Measurements from ENCODE around the gene ME3.
"Not testable (repeated sequence)": the region's sequence is repeated elsewhere in the genome, so short reads cannot be mapped to it uniquely, and the experiment has no call there.

Gene ME3

GRCh38 chr11:86440843-86441242 lies 231.6 kb downstream of the ME3 start:
- no peak for DNase-seq

- DNase-seq, result no peak
Observed at GRCh38 chr11:86440305-86440716, 232.1 kb downstream of the ME3 start.

GRCh38 chr11:86438685-86439084 lies 233.7 kb downstream of the ME3 start:
- DNase-seq, result no peak

DNA sequence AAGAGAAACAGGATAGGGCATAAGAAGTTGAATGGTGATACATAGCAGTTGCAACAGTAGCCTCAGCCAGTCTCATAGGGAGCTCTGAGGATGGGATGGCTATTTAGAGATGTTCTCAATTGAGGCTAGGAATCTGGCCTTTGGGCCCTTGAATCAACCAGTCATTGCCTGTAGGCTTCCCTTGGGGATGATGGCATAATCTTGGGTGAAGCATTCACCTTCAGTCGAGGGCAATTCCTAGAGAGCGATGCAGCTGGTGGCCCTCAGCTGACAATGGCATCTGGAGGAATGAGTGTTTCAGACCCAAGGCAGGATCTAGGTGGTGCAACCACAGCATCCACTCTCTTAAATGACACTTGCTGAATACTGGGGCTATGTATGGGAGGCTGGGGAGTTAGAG lies 236.7 kb downstream of the ME3 start:
- DNase-seq, result no peak

DNA sequence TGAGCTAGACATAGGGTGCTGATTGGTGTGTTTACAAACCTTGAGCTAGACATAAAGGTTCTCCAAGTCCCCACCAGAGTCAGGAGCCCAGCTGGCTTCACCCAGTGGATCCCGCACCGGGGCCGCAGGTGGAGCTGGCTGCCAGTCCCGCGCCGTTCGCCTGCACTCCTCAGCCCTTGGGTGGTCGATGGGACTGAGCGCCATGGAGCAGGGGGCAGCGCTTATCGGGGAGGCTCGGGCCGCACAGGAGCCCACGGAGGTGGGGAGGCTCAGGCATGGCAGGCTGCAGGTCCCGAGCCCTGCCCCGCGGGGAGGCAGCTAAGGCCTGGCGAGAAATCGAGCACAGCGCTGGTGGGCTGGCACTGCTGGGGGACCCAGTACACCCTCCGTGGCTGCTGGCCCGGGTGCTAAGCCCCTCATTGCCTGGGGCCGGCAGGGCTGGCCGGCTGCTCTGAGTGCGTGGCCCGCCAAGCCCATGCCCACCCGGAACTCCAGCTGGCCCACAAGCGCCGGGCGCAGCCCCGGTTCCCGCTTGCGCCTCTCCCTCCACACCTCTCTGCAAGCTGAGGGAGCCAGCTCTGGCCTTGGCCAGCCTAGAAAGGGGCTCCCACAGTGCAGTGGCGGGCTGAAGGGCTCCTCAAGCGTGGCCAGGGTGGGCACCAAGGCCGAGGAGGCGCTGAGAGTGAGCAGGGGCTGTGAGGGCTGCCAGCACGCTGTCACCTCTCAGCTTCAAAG lies 238.9 kb downstream of the ME3 start:
- DNase-seq, result not testable (repeated sequence)

DNA sequence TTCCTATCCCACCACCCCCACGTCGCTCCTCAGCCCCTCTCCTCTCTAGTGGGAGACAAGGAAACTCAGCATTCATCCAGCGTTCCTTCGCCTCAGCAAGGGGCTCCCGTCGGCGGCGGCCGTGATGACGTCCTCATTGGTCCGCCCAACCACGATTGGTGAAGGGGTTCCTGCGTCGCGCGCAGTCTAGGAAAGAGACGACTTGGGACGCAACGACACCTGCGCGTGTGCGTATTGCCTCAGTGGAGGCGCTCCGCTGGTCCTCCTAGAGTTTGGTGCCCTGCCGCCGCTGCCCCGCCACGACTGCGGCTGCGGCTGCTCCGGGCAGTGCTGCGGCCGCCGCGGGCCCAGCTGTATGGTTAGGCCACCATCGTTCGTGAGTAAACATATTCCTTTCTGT lies 241.2 kb downstream of the ME3 start:
- no peak for DNase-seq

- no peak for DNase-seq
Observed at GRCh38 chr11:86427441-86427840, 245.0 kb downstream of the ME3 start.

GRCh38 chr11:86423488-86423887 lies 248.9 kb downstream of the ME3 start:
- not testable (repeated sequence) for DNase-seq

GRCh38 chr11:86422371-86422770 lies 250.0 kb downstream of the ME3 start:
- DNase-seq, result no peak

DNA sequence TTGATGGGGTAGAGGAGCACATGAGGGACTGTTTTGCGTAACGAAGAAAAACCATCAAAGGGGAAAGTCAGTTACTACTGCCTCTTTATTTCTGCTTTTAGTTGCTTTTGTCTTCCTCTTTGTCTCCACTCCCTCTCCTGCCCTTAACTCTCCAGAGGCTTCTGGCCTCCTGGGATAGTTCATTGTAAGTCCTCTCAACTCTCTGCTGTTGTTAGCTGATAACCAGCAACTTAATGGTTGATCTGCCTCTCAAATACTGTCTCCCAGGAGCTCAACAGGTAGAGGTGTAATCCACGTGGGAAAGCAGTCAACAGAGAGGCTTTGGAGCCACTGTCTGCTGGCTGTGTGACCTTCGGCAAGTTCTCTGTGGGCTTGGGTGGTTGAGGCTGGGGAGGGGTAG lies 250.5 kb downstream of the ME3 start:
- no peak for DNase-seq

- no peak for DNase-seq
Observed at GRCh38 chr11:86418917-86419316, 253.5 kb downstream of the ME3 start.

DNA sequence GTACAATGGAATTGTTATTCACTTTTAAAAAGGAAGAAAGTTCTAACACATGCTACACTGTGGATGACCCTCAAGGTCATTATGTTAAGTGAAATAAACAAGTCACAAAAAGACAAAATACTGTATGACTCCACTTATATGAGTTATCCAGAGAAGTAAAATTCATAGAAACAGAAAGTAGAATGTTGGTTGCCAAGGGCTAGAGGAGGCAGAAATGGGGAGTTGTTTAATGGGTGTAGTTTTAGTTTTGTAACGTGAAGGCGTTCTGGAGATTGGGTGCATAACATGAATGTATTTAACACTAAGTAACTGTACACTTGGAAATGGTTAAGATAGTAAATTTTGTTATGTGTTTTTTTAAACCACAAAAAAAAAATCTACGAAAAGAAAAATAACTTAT lies 253.9 kb downstream of the ME3 start:
- no peak for DNase-seq

- no peak for DNase-seq
Observed at GRCh38 chr11:86418106-86418505, 254.3 kb downstream of the ME3 start.

- not testable (repeated sequence) for DNase-seq
Observed at GRCh38 chr11:86416951-86417350, 255.5 kb downstream of the ME3 start.

GRCh38 chr11:86416494-86416893 lies 255.9 kb downstream of the ME3 start:
- no peak for DNase-seq

DNA sequence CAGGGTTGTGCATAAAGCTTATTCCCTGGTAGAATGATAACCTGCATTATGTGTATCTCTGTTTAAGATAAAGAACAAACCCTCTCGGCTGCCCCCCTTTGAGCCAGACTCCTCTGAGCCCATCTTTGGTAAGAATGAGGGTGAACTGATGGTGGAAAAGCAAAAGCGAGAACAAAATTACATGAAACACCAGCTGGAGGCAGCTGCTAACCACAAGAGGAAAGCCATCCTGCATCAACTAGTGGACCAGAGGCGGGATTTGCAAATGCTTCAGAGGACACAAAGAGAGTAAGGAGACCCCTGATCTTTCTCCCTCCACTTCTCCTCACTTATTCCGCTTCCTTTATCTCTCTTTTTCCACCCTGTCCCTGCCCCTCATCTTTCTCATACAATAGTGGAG lies 257.4 kb downstream of the ME3 start:
- DNase-seq, result no peak

DNA sequence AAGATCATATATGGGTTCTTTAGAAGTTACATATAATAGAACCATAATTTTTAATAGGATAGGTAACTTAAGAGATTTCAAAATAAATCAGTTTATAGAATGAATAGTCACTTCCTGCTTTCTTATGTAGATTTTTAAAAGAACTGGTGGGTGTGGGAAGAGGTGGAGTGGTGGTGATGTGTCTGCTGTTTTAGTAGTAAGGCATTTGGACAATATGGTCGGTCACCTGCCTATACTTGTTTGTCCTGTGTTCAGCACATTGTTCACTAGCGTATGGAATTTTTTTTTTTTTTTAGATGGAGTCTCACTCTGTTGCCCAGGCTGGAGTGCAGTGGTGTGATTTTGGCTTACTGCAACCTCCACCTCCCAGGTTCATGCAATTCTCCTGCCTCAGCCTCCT lies 258.4 kb downstream of the ME3 start:
- no peak for DNase-seq

DNA sequence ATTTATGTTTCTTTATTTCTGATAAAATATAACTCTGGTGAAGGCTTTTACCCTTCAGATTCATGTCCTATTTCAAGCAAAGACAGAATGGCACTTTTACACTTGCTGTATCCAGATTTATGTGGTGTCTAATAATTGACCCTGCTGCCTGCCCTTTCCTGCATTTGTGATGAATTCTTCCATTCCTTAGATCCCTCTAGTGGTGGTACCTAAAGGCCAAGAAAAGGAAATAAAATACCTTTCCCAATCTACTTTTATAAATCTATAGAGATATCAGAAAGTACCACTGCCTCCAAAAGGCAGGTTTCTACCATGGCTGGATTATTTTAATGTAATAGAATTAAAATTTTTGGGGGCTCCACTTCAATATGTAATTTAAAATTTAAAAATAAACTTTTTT lies 263.6 kb downstream of the ME3 start:
- no peak for DNase-seq

DNA sequence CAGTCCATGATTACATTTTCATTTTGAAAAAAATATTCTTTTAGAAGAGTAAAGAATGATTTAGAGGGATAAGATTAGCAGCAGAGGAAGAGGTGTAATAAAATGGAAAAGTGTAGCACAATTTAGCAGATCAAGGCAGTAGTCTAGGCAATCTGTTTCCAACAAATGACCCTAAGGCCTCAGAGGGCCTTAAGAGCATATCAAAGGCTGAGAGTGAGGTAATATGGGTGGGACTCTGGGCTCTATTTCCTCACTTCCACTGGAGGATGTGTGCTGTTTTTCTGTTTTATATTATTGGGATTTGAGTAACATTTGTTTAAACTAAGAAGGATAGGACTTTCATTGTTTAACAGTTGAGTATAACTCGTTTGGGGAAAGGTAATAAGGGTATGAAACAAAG lies 269.0 kb downstream of the ME3 start:
- no peak for DNase-seq

GRCh38 chr11:86398106-86398505 lies 274.3 kb downstream of the ME3 start:
- DNase-seq, result no peak

DNA sequence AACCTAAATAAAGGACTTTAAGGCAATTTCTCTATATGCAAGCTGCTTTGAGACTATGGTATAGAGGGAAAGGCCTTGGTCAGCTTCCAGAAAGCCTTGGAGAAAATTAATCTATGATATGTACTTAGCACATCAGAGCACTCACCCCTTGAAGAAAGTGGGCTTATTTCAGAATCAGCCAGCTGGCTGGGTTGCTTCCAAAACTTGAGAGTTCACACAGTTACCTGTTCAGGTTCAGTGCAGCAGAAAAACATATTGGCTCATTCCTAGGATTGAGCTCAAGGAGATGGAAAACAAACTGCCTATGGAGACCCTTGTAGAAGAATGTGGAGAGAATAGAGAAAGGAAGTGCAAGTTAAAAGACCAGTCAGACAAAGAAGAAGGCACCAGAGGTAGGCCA lies 275.1 kb downstream of the ME3 start:
- DNase-seq, result no peak

- no peak for DNase-seq
Observed at GRCh38 chr11:86396396-86396795, 276.0 kb downstream of the ME3 start.

- peak in 11 of 56 donors; percentile 1 to 34 (median 12) for DNase-seq
Observed at GRCh38 chr11:86395061-86395551, 277.3 kb downstream of the ME3 start.
